ENCODE measurements around the gene CCDC146. TPM values are rescaled to one million over a fixed set of nuclear protein-coding genes. Genes with fewer than 3 reads are reported as not detected.

The CCDC146 gene
- total RNA-seq, 1 donor from 2014 or later, result 2.6 TPM

- ATAC-seq (no peak), DNase-seq (ENCODE audit: low spot score) (no peak)
Measured at GRCh38 chr7:77239471-77239870, 117.1 kb downstream of the CCDC146 start.

- DNase-seq (ENCODE audit: low spot score), result no peak
- peak; percentile 5 for ATAC-seq
Measured at GRCh38 chr7:77242068-77242467, 119.7 kb downstream of the CCDC146 start.

GRCh38 chr7:77242554-77242953 lies 120.1 kb downstream of the CCDC146 start:
- no peak for ATAC-seq
- DNase-seq (ENCODE audit: low spot score), result no peak

- ATAC-seq (peak; percentile 37), DNase-seq (ENCODE audit: low spot score) (no peak)
Measured at GRCh38 chr7:77244222-77244934, 122.0 kb downstream of the CCDC146 start.

GRCh38 chr7:77245015-77245755 lies 122.8 kb downstream of the CCDC146 start:
- peak; percentile 84 for DNase-seq (ENCODE audit: low spot score)
- ATAC-seq, result peak; percentile 95

- ATAC-seq, result no peak
- no peak for DNase-seq (ENCODE audit: low spot score)
Measured at GRCh38 chr7:77246026-77246640, 123.7 kb downstream of the CCDC146 start.

GRCh38 chr7:77247206-77247850 lies 124.9 kb downstream of the CCDC146 start:
- ATAC-seq, result peak; percentile 73
- DNase-seq (ENCODE audit: low spot score), result peak; percentile 82

- ATAC-seq (no peak), DNase-seq (ENCODE audit: low spot score) (no peak)
Measured at GRCh38 chr7:77248154-77248553, 125.7 kb downstream of the CCDC146 start.

- DNase-seq (ENCODE audit: low spot score), result no peak
- ATAC-seq, result no peak
Measured at GRCh38 chr7:77252506-77252905, 130.1 kb downstream of the CCDC146 start.

GRCh38 chr7:77253151-77253550 lies 130.7 kb downstream of the CCDC146 start:
- ATAC-seq, result no peak

GRCh38 chr7:77254429-77254828 lies 132.0 kb downstream of the CCDC146 start:
- no peak for DNase-seq (ENCODE audit: low spot score)
- ATAC-seq, result no peak

More at GRCh38 chr7:77253151-77253550, 130.7 kb downstream of the CCDC146 start:
- DNase-seq (ENCODE audit: low spot score), result no peak

GRCh38 chr7:77254915-77255314 lies 132.5 kb downstream of the CCDC146 start:
- ATAC-seq (no peak), DNase-seq (ENCODE audit: low spot score) (no peak)

- DNase-seq (ENCODE audit: low spot score) (no peak), ATAC-seq (no peak)
Measured at GRCh38 chr7:77258014-77258413, 135.6 kb downstream of the CCDC146 start.

GRCh38 chr7:77258593-77258992 lies 136.2 kb downstream of the CCDC146 start:
- DNase-seq (ENCODE audit: low spot score) (no peak), ATAC-seq (no peak)

GRCh38 chr7:77262316-77262715 lies 139.9 kb downstream of the CCDC146 start:
- DNase-seq (ENCODE audit: low spot score) (no peak), ATAC-seq (no peak)

- DNase-seq (ENCODE audit: low spot score), result no peak
Measured at GRCh38 chr7:77265666-77266065, 143.3 kb downstream of the CCDC146 start.

GRCh38 chr7:77266291-77266794 lies 143.9 kb downstream of the CCDC146 start:
- ATAC-seq (no peak), DNase-seq (ENCODE audit: low spot score) (no peak)

More at GRCh38 chr7:77265666-77266065, 143.3 kb downstream of the CCDC146 start:
- ATAC-seq, result no peak

- peak; percentile 96 for ATAC-seq
- peak; percentile 59 for DNase-seq (ENCODE audit: low spot score)
Measured at GRCh38 chr7:77269360-77270093, 147.1 kb downstream of the CCDC146 start.

- peak; percentile 9 for ATAC-seq
- DNase-seq (ENCODE audit: low spot score), result no peak
Measured at GRCh38 chr7:77270094-77270480, 147.7 kb downstream of the CCDC146 start.

GRCh38 chr7:77271766-77272165 lies 149.4 kb downstream of the CCDC146 start:
- DNase-seq (ENCODE audit: low spot score) (no peak), ATAC-seq (no peak)
